Right forelimb (tissue), 1 donor: ENCODE data around the gene WDR1.

Experiments
- DNase-seq: peaks from one replicate; pipeline ENCODE4 v3.0.0-alpha.2; 2018

Gene WDR1

GRCh38 chr4:10097906-10098779, 18.5 kb downstream of the WDR1 start:
- no peak for DNase-seq

DNA sequence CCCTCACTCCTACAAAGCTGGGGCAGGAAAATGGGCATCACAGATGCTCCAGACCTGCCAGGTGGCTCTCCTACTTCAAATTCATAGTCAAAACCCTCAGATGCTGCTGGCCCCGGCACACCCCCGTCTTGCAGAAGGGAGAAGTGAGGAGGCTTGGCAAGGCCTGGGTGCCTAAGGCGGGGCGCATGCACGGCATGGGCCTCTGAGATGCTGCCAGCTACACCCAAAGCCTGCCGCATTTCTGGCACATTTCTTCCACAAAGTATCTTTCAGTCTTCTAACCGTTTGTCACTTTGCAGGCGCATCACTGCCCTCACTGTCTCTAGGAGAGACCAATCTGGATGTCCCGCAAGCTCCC, 19.6 kb downstream of the WDR1 start:
- DNase-seq, result no peak

DNA sequence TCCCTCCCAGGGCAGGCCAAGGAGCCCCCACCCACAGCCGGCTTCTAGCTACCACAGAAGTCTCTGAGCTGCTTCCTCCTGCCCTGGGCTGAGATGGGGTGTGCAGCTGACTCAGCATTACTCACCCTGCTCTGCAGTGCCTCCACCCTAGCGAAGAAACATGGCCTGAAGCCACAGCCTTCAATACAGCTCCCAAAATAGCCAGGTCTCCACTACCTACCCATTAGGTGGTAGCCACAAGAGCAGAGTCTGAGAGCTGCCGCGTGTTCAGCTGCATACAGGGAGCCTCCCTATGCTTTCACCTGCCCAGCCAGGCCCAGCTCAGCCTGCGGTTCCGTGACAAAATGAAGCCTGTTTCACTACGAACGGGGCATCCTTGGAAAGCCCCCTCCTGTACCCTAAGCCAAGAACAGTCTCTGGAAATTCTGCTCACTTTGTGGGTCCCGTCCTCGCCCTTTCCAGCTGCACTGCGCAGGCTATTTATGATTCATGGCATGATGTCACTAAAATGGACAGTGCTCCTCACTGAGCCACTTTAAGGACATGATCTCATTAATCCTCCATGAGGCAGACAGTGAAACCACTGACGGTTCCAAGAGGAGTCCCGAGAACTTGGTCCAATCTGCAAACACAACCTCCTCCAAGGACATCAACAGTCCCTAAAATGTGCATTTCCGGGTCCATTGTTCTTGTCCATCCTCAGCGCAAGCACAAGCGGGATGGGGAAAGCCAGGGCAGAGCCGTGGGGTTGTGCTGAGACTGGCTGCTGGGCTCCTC, 20.2 kb downstream of the WDR1 start:
- DNase-seq, result no peak

DNA sequence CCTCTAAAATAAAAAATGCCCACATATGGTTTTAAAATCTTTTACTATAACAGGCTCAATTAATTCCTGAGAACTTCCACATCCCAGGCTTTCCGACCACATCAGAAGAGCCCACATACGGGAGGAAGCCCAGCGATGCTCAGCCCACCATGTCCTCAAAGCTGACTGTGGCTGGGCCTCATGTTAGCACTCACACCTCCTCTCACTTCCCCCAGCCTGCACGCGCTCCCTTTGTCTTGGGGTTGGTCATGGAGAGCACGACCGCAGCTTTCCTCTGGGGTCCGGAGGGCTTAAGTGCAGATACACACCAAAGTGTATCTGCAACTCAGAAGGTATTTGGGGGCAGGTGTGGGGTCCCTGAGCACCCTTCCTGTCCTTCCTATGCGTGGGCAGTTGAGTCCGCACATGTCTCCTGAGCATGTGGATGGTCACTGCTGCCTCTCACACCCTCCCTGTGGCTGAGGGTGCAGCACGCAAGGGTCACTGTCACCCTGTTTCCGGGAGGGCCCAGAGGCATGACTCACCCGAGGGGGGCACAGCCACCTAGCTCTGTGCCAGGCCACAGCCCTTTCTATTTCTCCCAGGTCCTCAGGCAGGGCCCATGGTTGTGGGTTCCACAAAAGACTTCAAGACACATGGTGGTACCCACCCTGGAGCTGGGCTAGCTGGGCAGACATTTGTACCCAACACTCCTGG, 21.2 kb downstream of the WDR1 start:
- DNase-seq, result no peak

DNA sequence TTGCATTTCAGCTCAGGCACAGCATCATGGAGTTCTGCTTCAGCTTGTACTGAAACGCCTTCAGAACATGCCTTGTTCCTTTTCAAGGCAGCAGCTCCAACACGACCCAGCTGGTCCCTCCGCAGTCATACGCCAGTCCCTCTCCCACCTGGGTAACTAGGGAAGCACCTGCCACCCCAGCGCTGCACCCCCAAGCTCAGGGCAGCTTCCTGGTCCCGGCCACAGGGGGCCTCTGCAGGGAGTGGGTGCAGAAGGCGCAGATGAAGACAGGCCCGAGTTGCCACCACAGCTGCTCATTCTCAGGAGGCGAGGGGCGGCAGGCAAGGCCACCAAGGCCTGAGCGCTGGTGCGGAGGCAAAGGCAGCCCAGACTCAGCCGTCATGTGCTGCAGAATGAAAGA, 21.8 kb downstream of the WDR1 start:
- no peak for DNase-seq

DNA sequence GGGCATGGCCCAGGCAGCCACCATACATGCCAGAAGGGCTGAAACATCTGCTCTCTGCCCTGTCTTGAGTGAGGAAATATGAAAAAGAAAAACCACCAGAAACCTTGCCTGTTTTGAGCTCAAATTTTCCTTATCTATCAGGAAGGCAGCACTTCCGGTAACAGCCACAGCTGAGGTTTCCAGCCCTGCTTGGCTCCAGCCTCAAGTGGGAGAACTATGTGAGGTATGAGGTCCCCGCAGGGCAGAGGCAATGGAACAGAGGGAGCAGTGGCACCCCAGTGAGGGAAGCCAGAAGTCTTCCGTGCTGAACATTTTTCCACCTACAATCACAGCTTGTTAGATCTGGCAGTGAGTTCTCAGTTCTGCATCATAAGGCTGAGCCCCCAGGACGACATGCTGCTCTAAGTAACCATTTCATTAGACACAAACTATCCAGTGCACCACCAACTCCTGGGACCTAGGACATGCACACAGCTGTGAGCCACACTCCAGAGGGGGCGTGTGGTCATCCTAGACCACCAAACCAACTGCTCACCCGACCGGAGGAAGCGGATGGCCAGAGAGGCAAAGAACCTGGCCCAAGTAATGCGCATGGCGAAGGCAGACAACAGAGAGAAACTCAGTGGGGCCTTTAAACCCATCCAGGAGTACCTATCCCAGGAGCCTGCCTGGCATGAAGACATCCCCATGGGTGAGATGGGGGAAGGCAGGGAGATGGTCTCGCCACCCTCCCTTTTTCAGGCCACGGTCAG, 22.6 kb downstream of the WDR1 start:
- no peak for DNase-seq

- DNase-seq, result no peak
Measured at GRCh38 chr4:10093271-10093621, 23.4 kb downstream of the WDR1 start.

DNA sequence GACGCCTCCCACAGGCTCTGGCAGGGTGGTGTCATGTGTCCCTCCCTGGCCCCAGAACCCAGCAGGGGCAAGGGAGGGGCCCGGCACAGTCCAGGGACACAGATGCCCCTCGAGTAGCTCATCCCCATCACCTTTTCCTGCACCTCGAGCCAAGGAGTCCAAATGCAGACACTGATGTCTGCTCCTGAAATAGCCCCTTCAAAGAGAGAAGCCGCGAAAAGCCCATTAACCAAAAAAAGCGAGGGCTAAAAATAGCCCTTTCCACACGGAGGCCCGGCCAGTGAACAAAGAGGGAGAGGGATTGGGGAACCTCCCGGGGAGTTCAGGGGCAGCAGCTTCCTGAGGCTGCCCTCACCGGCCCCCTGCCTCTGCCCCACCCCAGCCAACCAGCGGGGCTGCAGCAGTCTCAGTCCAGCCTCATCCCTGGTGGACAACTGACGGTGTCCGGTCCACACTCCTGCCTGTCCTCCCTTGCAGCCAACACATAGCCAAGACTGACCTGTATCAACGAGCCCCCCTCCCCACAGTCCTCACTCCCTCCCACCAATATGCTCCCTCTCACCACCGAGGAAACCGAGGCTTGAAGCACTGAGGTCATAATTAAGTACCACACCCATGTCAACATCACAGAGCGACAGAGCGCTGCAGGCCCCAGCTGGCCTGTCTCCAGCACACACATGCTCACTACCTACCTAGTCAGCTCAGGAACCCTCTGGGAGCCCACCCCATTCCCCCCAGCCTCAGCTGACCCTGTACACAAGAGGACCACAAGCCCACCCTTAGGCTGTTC, 23.9 kb downstream of the WDR1 start:
- DNase-seq, result no peak

GRCh38 chr4:10091531-10092181, 24.9 kb downstream of the WDR1 start:
- no peak for DNase-seq

- DNase-seq, result no peak
Measured at GRCh38 chr4:10090467-10091250, 25.9 kb downstream of the WDR1 start.

DNA sequence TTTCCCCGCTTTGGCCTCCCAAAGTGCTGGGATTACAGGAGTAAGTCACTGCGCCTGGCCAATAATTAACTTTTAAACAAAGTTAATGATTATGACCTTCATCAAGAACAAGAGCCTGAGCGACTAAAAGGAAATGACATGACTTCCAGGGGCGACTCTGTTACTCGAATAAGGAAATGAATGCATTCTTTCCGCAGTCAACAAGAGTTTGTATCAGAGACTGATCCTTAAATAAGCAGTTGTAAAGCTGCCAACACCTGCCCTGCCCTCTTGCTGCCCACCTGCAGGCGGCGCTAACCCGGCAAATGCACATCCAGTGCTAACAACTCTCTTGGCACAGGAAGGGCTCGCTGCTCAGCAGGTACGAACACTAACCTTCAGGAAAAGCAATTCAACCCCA, 27.3 kb downstream of the WDR1 start:
- DNase-seq, result no peak

DNA sequence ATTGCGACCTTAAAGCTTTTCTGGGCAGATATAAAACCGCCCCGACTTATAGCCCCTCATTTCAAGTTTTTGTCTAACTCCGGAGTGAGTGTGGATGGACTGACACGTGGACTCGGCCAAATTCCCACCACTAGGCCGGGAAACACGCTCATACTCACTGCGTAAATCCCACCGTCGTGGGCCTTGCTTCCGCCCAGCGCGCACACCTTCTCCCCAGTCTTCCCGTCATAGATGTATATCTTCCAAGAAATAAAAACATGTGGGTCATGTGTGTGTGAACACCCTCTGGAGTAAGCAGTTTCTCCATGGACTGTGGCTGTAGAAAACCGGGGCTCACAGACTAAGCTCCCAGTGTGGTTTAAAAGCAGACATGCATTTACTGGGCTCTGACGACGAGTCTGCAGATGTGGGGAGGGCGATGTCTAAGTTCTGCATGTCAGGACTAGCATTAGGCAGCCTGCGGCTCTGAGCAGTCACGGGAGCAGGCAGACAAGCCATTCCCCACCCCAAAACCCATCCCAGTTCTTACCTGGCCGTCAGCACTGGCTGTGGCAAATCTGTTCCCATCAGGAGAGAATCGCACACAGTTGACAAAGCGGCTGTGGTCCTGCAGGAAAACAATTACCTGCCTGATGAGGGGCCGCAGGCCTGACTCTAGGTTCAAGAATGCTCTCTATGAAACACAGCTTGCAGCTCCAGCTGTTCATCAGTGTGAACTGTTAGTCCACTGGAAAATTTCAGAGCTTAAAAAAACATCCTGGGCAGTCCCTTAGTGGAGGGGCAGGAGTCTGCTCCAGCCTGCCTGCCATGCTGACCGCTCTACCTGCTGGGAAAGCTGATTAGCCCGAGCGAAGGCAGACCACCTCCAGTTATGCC, 28.2 kb downstream of the WDR1 start:
- DNase-seq, result no peak

GRCh38 chr4:10087152-10087791, 29.3 kb downstream of the WDR1 start:
- no peak for DNase-seq

- no peak for DNase-seq
Measured at GRCh38 chr4:10086506-10087120, 30.0 kb downstream of the WDR1 start.

DNA sequence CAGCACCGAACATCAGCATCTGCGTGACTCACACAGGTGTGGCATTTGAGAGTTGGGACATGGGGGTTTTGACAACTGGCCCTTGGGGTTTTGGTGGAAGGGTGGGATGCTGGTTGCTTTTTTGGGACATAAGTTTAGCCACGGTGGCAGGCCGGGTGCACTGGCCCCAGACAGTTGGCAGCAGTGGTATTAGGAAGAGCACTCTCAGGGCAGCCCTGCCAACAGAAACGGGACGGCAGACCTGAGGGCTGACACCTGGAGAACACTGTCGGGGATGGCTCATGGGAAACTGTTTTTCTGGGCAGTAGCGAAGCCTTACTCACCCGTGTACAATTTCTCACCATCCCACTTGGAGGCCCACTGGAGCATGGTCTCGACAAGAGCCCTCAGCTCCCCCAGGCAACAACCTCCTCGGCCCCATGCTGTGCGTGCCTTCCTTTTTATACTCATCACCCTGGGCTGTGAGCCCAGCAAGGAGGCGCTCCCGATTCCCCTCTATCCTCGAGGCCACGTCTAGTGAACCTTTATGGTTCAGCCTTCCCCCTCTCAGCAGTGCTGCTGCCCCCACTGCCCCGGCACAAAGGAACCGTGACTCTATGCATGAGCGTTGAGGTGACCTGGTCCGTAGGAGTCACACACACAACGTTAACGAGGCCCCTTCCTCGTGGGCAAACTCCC, 30.6 kb downstream of the WDR1 start:
- no peak for DNase-seq

- DNase-seq, result no peak
Measured at GRCh38 chr4:10085386-10085785, 31.2 kb downstream of the WDR1 start.

DNA sequence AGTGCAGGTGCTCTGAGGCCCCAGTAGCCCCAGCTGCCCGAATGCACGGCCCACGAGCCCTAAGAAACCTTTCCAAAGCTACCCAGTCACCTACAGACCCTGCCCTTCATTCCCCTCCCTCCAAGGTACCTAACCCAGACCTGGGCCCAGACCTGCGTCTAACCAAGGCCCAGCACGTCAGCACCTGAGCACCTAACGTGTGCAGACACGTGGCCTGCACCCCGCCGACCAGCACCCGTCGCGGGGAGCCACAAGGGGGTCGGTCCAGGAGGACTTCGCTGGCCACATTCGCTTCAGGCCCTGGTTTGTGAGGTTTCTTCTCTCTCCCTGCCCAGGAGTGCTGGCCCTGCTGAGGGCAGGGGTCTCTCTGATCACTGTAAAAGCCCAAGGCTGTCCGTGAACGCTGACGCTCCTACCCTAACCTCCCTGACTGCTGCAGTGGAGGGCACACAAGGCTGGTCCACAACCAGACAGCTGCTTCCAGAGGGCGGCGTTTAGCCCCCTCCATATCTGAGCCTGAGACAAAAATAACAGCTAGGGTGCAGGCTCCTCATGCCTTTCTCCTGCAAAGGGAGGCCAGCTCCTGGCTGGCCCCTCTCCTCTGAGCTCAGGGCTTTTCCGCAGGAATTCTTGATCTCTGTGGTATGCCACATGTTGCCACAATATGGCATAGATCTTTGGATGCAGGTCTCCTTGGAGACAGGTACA, 31.8 kb downstream of the WDR1 start:
- DNase-seq, result no peak
